ENCODE data around the gene CSF2RB. TPM values are rescaled to one million over a fixed set of nuclear protein-coding genes. Genes with fewer than 3 reads are reported as not detected.

CSF2RB gene
- not detected for total RNA-seq
- not detected for polyA plus RNA-seq (2013, experiment 1 of 2)
- not detected for polyA plus RNA-seq (2013, experiment 2 of 2)
- long read RNA-seq, experiment 1 = 0 reads
- long read RNA-seq, experiment 2 = 0 reads
- long read RNA-seq, experiment 3 = 0 reads
- long read RNA-seq, experiment 4 = 0 reads

DNA sequence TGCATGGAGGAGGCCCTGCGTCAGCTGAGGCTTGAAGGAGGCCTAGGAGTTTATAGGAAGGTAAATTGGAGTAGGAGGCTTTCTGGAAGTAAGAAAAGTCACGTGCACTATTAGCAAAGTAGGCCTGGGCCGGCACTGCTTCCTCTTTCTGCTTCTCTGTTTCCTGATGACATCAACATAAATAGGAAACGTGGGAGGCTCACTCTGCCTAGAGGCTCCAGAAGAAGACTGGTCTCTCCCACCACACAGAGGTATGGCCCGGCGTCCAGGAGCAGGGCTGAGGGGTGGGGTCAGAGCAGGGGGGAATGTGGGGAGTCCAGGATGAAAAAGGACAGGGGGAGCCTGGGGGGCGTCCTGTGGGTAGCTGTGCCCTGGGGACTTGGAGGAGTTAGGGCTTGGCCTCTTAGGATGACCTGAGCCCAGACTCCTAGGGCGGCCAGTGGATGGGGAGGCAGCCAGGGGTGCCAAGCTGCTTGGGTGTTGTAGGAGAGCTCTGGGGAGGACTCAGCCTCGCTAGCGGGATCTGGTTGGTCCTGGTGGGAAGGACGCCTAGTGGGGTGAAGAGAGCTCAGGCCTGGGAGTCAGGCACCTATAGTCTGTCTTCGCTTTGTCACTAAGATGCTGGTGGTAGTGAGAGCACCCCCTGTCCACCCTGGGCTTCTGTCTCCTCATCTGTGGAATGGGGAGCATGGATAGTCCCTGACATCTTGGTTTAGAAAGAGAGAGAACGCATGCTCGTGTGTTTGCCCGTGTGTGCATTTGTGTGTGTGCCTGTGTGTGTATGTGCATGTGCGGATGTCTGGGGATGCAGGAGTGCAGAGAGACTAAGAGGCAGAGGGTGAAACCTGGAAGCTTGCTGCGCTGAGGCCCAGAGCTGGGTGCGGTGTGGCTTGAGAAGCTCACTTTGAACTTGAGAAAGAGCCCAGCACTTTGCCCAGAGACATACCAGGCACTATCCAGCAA lies at the start of gene CSF2RB:
CSF2RB (plus strand) TSS at position 202 of the 963 bp plus-strand sequence. CDS start 8,580 bp downstream, outside the sequence.
- H3K27me3 ChIP-seq (ENCODE audit: control insufficient read depth, insufficient read depth, low read length, poor library complexity, severe bottlenecking) = peaks cover 11% of the 10 kb centered on the region
- Mint-ChIP-seq H3K36me3 (ENCODE audit: low read depth) (no peaks in the 10 kb centered on the region), H3K4me3 (no peak within 1 kb of the TSS), H3K9me3 (no peaks in the 10 kb centered on the region), H3K4me1 (peaks cover 11% of the 10 kb centered on the region), H3K27me3 (ENCODE audit: insufficient read depth) (peaks cover 42% of the 10 kb centered on the region), H3K27ac (no peak within 1 kb of the TSS)
- DNase-seq = peak; percentile 44
- no peak within 1 kb of the TSS for H3K4me3 ChIP-seq (ENCODE audit: low read length)
- H3K4me1 ChIP-seq (ENCODE audit: control insufficient read depth, insufficient read depth, low read length) = no peaks in the 10 kb centered on the region
- H3K36me3 ChIP-seq (ENCODE audit: control insufficient read depth, insufficient read depth, low read length) = no peaks in the 10 kb centered on the region
- H3K9ac ChIP-seq (ENCODE audit: extremely low read depth, low read length, poor library complexity, severe bottlenecking) = no peak within 1 kb of the TSS
- TF ChIP-seq, protein P1, sequence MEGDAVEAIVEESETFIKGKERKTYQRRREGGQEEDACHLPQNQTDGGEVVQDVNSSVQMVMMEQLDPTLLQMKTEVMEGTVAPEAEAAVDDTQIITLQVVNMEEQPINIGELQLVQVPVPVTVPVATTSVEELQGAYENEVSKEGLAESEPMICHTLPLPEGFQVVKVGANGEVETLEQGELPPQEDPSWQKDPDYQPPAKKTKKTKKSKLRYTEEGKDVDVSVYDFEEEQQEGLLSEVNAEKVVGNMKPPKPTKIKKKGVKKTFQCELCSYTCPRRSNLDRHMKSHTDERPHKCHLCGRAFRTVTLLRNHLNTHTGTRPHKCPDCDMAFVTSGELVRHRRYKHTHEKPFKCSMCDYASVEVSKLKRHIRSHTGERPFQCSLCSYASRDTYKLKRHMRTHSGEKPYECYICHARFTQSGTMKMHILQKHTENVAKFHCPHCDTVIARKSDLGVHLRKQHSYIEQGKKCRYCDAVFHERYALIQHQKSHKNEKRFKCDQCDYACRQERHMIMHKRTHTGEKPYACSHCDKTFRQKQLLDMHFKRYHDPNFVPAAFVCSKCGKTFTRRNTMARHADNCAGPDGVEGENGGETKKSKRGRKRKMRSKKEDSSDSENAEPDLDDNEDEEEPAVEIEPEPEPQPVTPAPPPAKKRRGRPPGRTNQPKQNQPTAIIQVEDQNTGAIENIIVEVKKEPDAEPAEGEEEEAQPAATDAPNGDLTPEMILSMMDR (conservative IDR thresholded peaks at IDR 0.05) = no peak
- no peak within 1 kb of the TSS for H3K27ac ChIP-seq (ENCODE audit: low read depth, low read length)
- 83 to 88% methylated on average over 7 to 18 of the region's 18 CpGs for WGBS, 2 experiments (ENCODE audit: insufficient coverage in 1 of 2, insufficient read length in 1 of 2)
- no peaks in the 10 kb centered on the region for H3K9me3 ChIP-seq (ENCODE audit: control insufficient read depth, low read length)

DNA sequence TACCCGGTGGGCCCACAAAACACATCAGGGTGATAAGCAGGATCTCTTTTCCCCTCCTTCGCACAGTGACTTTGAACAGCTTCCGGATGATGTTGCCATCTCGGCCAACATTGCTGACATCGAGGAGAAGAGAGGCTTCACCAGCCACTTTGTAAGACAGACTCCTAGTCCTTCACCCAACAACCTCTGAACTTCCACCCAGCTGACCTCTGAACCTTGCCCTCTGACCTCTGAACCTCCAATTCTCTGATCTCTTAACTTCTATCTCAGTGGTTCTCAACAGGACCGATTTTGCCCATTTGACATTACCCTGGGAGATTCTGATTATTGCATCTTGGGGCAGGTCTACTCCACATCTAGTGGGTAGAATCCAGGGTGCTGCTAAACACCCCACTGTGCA lies 49.4 kb upstream of the CSF2RB start:
- H3K27me3 ChIP-seq (ENCODE audit: control insufficient read depth, insufficient read depth, low read length, poor library complexity, severe bottlenecking) = peaks cover 2% of the 10 kb centered on the region
- H3K9me3 Mint-ChIP-seq = no peaks in the 10 kb centered on the region
- no peaks in the 10 kb centered on the region for H3K4me1 ChIP-seq (ENCODE audit: control insufficient read depth, insufficient read depth, low read length)
- no peak for DNase-seq
- no peak overlapping the region for H3K4me3 ChIP-seq (ENCODE audit: low read length)
- no peak overlapping the region for H3K4me3 Mint-ChIP-seq
- H3K27ac ChIP-seq (ENCODE audit: low read depth, low read length) = no peak overlapping the region
- peaks cover 16% of the 10 kb centered on the region for H3K27me3 Mint-ChIP-seq (ENCODE audit: insufficient read depth)
- no peak overlapping the region for H3K9ac ChIP-seq (ENCODE audit: extremely low read depth, low read length, poor library complexity, severe bottlenecking)
- H3K9me3 ChIP-seq (ENCODE audit: control insufficient read depth, low read length) = no peaks in the 10 kb centered on the region
- H3K27ac Mint-ChIP-seq = no peak overlapping the region
- H3K36me3 Mint-ChIP-seq (ENCODE audit: low read depth) = no peaks in the 10 kb centered on the region
- H3K36me3 ChIP-seq (ENCODE audit: control insufficient read depth, insufficient read depth, low read length) = no peaks in the 10 kb centered on the region
- H3K4me1 Mint-ChIP-seq = no peaks in the 10 kb centered on the region
- WGBS, 2 experiments (ENCODE audit: insufficient coverage in 1 of 2, insufficient read length in 1 of 2) = 89 to 90% methylated on average over 5 to 6 of the region's 6 CpGs
- TF ChIP-seq, protein P1 (conservative IDR thresholded peaks at IDR 0.05) = no peak

DNA sequence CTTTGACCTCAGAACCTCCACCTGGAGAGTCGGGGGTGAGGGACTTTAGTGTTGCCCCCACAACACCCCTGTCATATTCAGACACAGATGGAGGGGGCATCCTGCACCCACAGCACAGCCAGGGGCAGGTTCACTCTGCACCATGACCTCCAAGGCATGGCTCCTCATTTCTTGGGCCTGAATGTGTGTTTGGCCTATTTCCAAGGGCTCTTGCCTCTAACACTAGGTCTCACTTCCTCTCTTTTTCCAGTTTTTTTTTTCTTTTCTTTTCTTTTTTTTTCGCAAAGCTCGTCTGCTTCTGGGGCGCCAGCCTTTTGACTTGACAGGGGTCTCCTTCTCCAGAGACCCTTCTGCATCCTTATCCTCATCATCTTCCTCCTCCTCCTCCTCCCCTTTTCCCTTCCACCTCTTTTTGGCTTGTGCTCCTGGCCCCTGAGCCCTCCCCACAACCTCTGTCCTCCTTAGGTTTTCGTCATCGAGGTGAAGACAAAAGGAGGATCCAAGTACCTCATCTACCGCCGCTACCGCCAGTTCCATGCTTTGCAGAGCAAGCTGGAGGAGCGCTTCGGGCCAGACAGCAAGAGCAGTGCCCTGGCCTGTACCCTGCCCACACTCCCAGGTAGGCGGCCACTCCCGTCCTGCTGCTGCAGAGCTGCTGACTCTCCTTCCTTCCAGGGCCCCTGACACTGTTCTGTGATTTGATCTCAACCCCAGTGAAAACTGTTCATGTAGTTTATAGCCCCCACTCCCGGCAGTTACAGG lies 48.8 kb upstream of the CSF2RB start:
- no peak overlapping the region for H3K9ac ChIP-seq (ENCODE audit: extremely low read depth, low read length, poor library complexity, severe bottlenecking)
- no peaks in the 10 kb centered on the region for H3K27me3 ChIP-seq (ENCODE audit: control insufficient read depth, insufficient read depth, low read length, poor library complexity, severe bottlenecking)
- no peak overlapping the region for H3K4me3 ChIP-seq (ENCODE audit: low read length)
- Mint-ChIP-seq H3K9me3 (no peaks in the 10 kb centered on the region), H3K4me1 (no peaks in the 10 kb centered on the region), H3K27ac (no peak overlapping the region), H3K36me3 (ENCODE audit: low read depth) (no peaks in the 10 kb centered on the region), H3K27me3 (ENCODE audit: insufficient read depth) (peaks cover 14% of the 10 kb centered on the region), H3K4me3 (no peak overlapping the region)
- TF ChIP-seq, protein P1 (conservative IDR thresholded peaks at IDR 0.05) = no peak
- no peak overlapping the region for H3K27ac ChIP-seq (ENCODE audit: low read depth, low read length)
- no peaks in the 10 kb centered on the region for H3K9me3 ChIP-seq (ENCODE audit: control insufficient read depth, low read length)
- H3K36me3 ChIP-seq (ENCODE audit: control insufficient read depth, insufficient read depth, low read length) = no peaks in the 10 kb centered on the region
- peak; percentile 27 for DNase-seq
- WGBS, 2 experiments (ENCODE audit: insufficient coverage in 1 of 2, insufficient read length in 1 of 2) = 88 to 93% methylated on average over 11 to 14 of the region's 14 CpGs
- no peaks in the 10 kb centered on the region for H3K4me1 ChIP-seq (ENCODE audit: control insufficient read depth, insufficient read depth, low read length)
